Panc1 (cell line): ENCODE results near the gene KCTD12.

ENCODE experiments used
- CTCF ChIP-seq: fragments of 450-650 bp; IDR thresholded peaks from 2 replicates; pipeline ENCODE4 v1.5.1; 2017; ENCODE audit warnings: mild to moderate bottlenecking
- POLR2AphosphoS5 ChIP-seq: IDR thresholded peaks from 2 replicates; pipeline ENCODE4 v1.6.1; 2012; ENCODE audit warnings: mild to moderate bottlenecking, low read depth, low read length, moderate library complexity
- REST ChIP-seq, 2 experiments: IDR thresholded peaks; 2 replicates each; pipeline ENCODE4 v1.6.1; 2011 to 2012; ENCODE audit warnings: low read depth in 2 of 2, control low read depth in 1 of 2, low read length in 1 of 2, mild to moderate bottlenecking in 1 of 2, moderate library complexity in 1 of 2; ENCODE audit not compliant: insufficient read depth in 1 of 2
- SIN3A ChIP-seq: IDR thresholded peaks from 2 replicates; pipeline ENCODE4 v1.6.1; 2012; ENCODE audit warnings: low read depth, mild to moderate bottlenecking, low read length, moderate library complexity, borderline replicate concordance; ENCODE audit not compliant: insufficient read depth
- TCF7L2 ChIP-seq: IDR thresholded peaks from 2 replicates; pipeline ENCODE4 v1.6.1; 2011; ENCODE audit warnings: mild to moderate bottlenecking, low read depth, low read length, inconsistent platforms

GRCh38 chr13:76873445-76873844 lies 12.8 kb downstream of the KCTD12 start:
- TF ChIP-seq REST (IDR thresholded peaks at IDR 0.05; ENCODE audit: insufficient read depth in 1 of 2, low read depth in 2 of 2, low read length in 1 of 2) (no peak), CTCF (no peak), POLR2AphosphoS5 (no peak), TCF7L2 (no peak), SIN3A (no peak)
